Stimulated activated CD4-positive, alpha-beta T cell treated with anti-CD3 and anti-CD28 coated beads, Interleukin-4, amount 100 ng/mL, for 4 hours (primary cell): ENCODE data around the gene NLK.
"Not testable (repeated sequence)": the region's sequence is repeated elsewhere in the genome, so short reads cannot be mapped to it uniquely, and the experiment has no call there.

Experiments used
- DNase-seq, 2 experiments: peaks; one replicate each; pipeline ENCODE4 v3.0.0-alpha.2; 2020

Gene NLK

DNA sequence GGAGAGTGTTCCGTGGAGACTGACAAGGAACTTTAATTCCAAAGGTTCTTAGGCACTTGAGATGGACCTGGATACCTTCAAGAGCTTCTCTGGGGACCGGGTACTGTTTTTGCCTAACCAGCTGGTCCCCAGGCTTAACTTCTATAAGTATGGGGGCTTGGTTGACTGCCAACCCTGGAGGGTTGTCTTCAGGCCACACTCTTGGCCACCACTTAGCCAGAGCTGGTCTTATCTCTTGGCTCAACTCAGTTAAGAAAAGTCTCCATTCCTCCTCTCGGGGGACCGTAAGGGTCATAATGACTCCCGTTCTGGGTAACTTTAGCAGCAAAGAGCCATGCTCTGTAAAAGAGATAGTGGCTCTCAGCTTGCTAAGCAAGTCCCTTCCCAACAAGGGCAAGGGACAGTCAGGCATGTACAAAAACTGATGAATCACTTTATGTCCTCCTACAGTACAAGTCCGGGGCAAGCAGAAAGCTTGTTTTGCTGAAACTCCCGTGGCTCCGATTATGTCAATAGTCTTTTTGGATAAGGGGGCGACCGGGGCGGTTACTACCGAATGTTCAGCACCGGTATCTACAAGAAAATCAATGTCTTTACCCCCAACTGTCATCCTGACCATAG, 193.7 kb downstream of the NLK start:
- not testable (repeated sequence) for DNase-seq

DNA sequence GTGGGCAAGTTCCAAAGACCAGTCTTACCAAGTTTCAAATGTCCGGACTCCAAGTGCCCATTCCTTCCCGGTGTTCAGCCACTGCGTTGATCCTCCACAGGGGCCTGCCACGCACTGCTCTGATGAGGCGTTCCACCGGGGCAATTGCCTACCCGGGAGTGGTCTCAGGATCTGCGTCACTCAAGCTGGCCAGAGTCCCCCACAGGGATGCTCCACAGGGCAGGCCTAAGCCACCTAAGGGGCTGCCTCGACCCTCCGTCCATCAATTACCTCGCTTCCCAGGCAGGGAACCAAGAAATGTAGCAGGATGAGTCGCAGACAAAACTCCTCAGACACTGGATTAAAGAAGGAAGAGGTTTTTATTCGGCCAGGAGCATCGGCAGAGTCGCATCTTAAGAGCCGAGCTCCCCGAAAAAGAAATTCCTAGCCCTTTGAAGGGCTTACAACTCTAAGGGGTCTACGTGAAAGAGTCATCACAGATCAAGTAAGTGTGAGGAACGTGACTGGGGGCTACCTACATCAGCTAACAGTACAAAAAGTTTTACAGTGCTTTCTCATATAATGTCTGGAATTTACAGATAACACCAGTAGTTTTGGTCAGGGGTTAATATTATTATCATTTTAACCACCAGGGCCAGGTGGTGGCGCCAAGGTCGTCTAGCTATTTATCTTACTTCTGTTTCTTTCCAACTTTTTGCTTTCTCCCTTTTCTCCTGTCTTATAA, 196.2 kb downstream of the NLK start:
- not testable (repeated sequence) for DNase-seq

GRCh38 chr17:28239271-28239624, 196.8 kb downstream of the NLK start:
- no peak for DNase-seq

GRCh38 chr17:28240688-28241340, 198.3 kb downstream of the NLK start:
- DNase-seq = no peak

GRCh38 chr17:28242791-28243190, 200.3 kb downstream of the NLK start:
- no peak for DNase-seq

DNA sequence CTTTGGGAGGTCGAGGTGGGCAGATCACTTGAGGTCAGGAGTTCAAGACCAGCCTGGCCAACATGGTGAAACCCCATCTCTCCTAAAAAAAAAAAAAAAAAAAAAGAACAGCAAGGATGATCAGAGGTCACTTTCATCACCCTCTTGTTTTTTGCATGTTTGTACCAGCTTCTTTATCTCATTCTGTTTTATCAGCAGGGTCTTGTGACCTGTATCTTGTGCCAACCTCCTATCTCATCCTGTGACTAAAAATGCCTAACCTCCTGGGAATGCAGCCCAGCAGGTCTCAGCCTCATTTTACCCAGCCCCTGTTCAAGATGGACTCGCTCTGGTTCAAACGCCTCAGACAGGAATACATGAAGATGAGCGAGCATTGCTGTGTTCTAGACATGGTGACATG, 200.8 kb downstream of the NLK start:
- not testable (repeated sequence) for DNase-seq

DNA sequence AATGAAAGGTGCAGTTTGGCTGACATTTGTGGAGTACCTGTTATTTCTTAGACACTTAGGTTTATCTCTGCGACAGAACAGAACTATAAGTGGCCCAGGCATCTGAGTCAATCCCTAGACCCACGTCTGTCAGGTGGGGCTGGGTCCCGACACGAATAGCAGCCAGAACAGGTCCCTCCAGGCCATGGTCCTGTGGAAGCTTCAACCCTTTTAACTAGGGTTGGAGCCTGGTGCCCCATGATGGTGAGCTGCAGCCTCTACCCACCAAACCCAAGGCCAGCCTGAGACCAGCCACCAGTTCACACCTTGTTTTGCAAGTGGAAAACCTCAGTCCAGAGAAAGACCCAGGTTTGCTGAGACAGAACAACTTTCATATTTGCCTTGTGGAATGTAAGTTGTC, 202.0 kb downstream of the NLK start:
- no peak for DNase-seq
